B cell (primary cell): ENCODE data around the gene NAT14. TPM values are rescaled to one million over a fixed set of nuclear protein-coding genes. Genes with fewer than 3 reads are reported as not detected.

Experiments
- ATAC-seq: fragments of 200-7000 bp; cut with Tn5 transposase; one replicate; pipeline ENCODE4 v1.10.0; 2021; ENCODE audit warnings: low read depth, mild to moderate bottlenecking, moderate number of reproducible peaks, moderate library complexity
- CTCF ChIA-PET: fragments of 350-600 bp; sonication (Branson Sonifier 250); formaldehyde crosslinking; loops from one replicate; lab custom pipeline; 2021; ENCODE audit warnings: antibody characterized with exemption, inconsistent platforms; lab: Charles Lee
- POLR2A ChIA-PET: fragments of 350-600 bp; sonication (Branson Sonifier 250); formaldehyde crosslinking; loops from one replicate; lab custom pipeline; 2021; ENCODE audit warnings: antibody characterized with exemption; lab: Charles Lee
- DNase-seq: peaks from one replicate; pipeline ENCODE4 v3.0.0; 2013
- H2AFZ ChIP-seq: 2 replicates; pipeline ENCODE4 v1.6.1; 2012; ENCODE audit warnings: mild to moderate bottlenecking, low read depth, low read length; ENCODE audit not compliant: insufficient read depth, poor library complexity, severe bottlenecking
- H3K27ac ChIP-seq, 2 donors: 1 replicate in 1 of 2; 2 replicates in 1 of 2; pipeline ENCODE4 v1.5.1; 2012 to 2013; ENCODE audit warnings: low read length in 2 of 2, mild to moderate bottlenecking in 2 of 2, moderate library complexity in 1 of 2
- H3K27me3 ChIP-seq, 4 experiments: fragments of 200-600 bp in 1 of 4; sonication (generic) in 1 of 4; replicated peaks in 1 of 4; 1 replicate in 2 of 4; 2 replicates in 2 of 4; pipeline versions ENCODE4 v1.6.1 to v1.7.0; 2013 to 2016; ENCODE audit warnings: low read length in 3 of 4, mild to moderate bottlenecking in 2 of 4, mixed read lengths in 1 of 4, moderate library complexity in 1 of 4; ENCODE audit not compliant: insufficient read depth in 4 of 4, control insufficient read depth in 3 of 4; ENCODE audit errors: control extremely low read depth in 1 of 4
- H3K36me3 ChIP-seq, 2 experiments: replicated peaks in 1 of 2; 1 replicate in 1 of 2; 2 replicates in 1 of 2; pipeline versions ENCODE4 v1.6.1 to v1.7.1; 2013; ENCODE audit warnings: low read length in 1 of 2; ENCODE audit not compliant: insufficient read depth in 2 of 2, control insufficient read depth in 1 of 2; ENCODE audit errors: control extremely low read depth in 1 of 2, extremely low read depth in 1 of 2
- H3K4me1 ChIP-seq, 2 donors: fragments of 200-600 bp in 1 of 2; sonication (generic) in 1 of 2; 1 replicate in 1 of 2; 2 replicates in 1 of 2; pipeline versions ENCODE4 v1.5.1 to v1.6.1; 2013 to 2017; ENCODE audit warnings: low read length in 2 of 2; ENCODE audit not compliant: control insufficient read depth in 2 of 2, insufficient read depth in 2 of 2
- H3K4me2 ChIP-seq: replicated peaks from 2 replicates; pipeline ENCODE3; 2012; ENCODE audit warnings: mild to moderate bottlenecking, low read depth, low read length; ENCODE audit not compliant: poor library complexity, severe bottlenecking
- H3K4me3 ChIP-seq, 5 experiments: fragments of 200-600 bp in 1 of 5; sonication (generic) in 1 of 5; 1 replicate in 3 of 5; 2 replicates in 2 of 5; pipeline versions ENCODE4 v1.5.1 to v1.7.0; 2011 to 2016; ENCODE audit warnings: low read length in 4 of 5, mild to moderate bottlenecking in 4 of 5, low read depth in 2 of 5, control low read depth in 1 of 5, moderate library complexity in 1 of 5; ENCODE audit not compliant: insufficient read depth in 1 of 5; ENCODE audit errors: control extremely low read depth in 1 of 5, extremely low read depth in 1 of 5
- H3K79me2 ChIP-seq: fragments of 200-600 bp; sonication (generic); one replicate; pipeline ENCODE4 v1.6.0; 2016; ENCODE audit warnings: low read length; ENCODE audit not compliant: control insufficient read depth, insufficient read depth
- H3K9ac ChIP-seq: fragments of 200-600 bp; sonication (generic); 2 replicates; pipeline ENCODE4 v1.6.1; 2017; ENCODE audit warnings: mild to moderate bottlenecking, low read length, moderate library complexity
- H3K9me3 ChIP-seq, 3 donors: one replicate each; pipeline versions ENCODE4 v1.6.1 to v1.7.1; 2013; ENCODE audit warnings: low read length in 2 of 3; ENCODE audit not compliant: control insufficient read depth in 2 of 3, insufficient read depth in 1 of 3; ENCODE audit errors: control extremely low read depth in 1 of 3
- H4K20me1 ChIP-seq: 2 replicates; pipeline ENCODE4 v1.6.0; 2012; ENCODE audit warnings: mild to moderate bottlenecking, low read length; ENCODE audit not compliant: insufficient read depth, control insufficient read depth, poor library complexity, severe bottlenecking
- H3K27ac Mint-ChIP-seq: one replicate; pipeline ENCODE4 v1.8.0; 2021; ENCODE audit warnings: mixed read lengths
- H3K27me3 Mint-ChIP-seq: one replicate; pipeline ENCODE4 v1.8.0; 2021; ENCODE audit warnings: mixed read lengths
- H3K4me1 Mint-ChIP-seq: one replicate; pipeline ENCODE4 v1.8.0; 2021; ENCODE audit warnings: mixed read lengths
- H3K4me3 Mint-ChIP-seq: one replicate; pipeline ENCODE4 v1.8.0; 2021; ENCODE audit warnings: mixed read lengths
- H3K9me3 Mint-ChIP-seq: one replicate; pipeline ENCODE4 v1.8.0; 2022; ENCODE audit warnings: mixed read lengths; ENCODE audit not compliant: insufficient read depth
- EZH2 ChIP-seq: IDR thresholded peaks from 2 replicates; pipeline ENCODE4 v1.6.1; 2012; ENCODE audit warnings: borderline replicate concordance, low read depth, mild to moderate bottlenecking, moderate library complexity, low read length; ENCODE audit not compliant: insufficient read depth, poor library complexity, severe bottlenecking
- WGBS: methylation state at CpG from one replicate; pipeline ENCODE4 v1.1.5; 2013; ENCODE audit warnings: missing lambda C conversion rate; ENCODE audit not compliant: insufficient coverage; 5-methylcytosine and 5-hydroxymethylcytosine counted together
- intact Hi-C: fragments of 100-400 bp; cut with micrococcal nuclease; formaldehyde crosslinking; loops from one replicate; pipeline ENCODE4 v1.10.0; 2022
- polyA plus RNA-seq: library from polyadenylated mRNA; depleted of rRNA; stranded (reverse); fragments of >200 nt; gene quantifications from 2 replicates; pipeline ENCODE4 v1.2.3, GENCODE V29; 2012
- total RNA-seq, 2 donors: library from RNA; stranded (reverse); fragments of 120-200 nt in 1 of 2; gene quantifications; 1 replicate in 1 of 2; 2 replicates in 1 of 2; pipeline versions ENCODE4 v1.2.3 to v1.2.4, GENCODE V29; 2013 to 2022
- TF ChIP-seq, protein P1 (sequence below): fragments of 200-600 bp; IDR thresholded peaks from one replicate; pipeline ENCODE4 v1.8.0; 2022; ENCODE audit warnings: antibody characterized with exemption, mild to moderate bottlenecking

The NAT14 gene
- total and polyA plus RNA-seq, 2 donors (not counting 1 experiment from before 2014, with no cell fraction given): 10.7 to 15.1 TPM

DNA sequence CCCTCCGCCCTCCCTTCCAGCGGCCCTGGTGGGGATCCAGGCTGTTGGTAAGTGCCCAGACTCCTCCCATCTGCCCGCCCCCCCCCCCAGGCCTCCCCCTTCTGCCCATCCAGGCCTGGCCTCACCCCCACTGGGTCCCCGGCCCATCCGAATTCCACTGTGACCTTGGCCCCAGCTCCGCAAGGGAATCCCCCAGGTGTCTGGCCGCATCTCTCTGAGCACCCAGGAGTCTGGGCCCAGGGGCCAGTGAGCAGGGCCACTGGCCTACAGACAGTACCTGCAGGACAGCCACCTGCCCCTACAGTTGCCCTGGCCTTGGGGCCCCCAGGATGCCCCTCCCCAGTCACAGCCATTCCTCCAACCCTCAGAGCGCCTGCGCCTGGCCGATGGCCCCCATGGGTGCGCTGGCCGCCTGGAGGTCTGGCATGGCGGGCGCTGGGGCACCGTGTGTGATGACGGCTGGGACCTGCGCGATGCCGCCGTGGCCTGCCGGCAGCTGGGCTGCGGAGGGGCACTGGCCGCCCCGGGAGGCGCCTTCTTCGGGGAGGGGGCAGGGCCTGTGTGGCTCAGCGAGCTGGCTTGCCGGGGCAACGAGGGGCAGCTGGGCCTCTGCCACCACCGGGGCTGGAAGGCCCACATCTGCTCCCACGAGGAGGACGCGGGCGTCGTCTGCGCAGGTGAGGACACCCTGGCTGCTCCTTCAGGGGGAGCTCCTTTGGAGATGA, 4.2 kb downstream of the NAT14 start:
- H3K36me3 ChIP-seq: no peaks in the 10 kb centered on the region
- POLR2A ChIA-PET: interaction anchor here (0.6 kb wide), 2 partner anchors 12 to 161 kb away, joined by 8 to 11 read pairs; no protein-coding TSS in a partner anchor
- no peak overlapping the region for H3K4me3 ChIP-seq
- TF ChIP-seq EZH2: no peak
- TF ChIP-seq, protein P1, sequence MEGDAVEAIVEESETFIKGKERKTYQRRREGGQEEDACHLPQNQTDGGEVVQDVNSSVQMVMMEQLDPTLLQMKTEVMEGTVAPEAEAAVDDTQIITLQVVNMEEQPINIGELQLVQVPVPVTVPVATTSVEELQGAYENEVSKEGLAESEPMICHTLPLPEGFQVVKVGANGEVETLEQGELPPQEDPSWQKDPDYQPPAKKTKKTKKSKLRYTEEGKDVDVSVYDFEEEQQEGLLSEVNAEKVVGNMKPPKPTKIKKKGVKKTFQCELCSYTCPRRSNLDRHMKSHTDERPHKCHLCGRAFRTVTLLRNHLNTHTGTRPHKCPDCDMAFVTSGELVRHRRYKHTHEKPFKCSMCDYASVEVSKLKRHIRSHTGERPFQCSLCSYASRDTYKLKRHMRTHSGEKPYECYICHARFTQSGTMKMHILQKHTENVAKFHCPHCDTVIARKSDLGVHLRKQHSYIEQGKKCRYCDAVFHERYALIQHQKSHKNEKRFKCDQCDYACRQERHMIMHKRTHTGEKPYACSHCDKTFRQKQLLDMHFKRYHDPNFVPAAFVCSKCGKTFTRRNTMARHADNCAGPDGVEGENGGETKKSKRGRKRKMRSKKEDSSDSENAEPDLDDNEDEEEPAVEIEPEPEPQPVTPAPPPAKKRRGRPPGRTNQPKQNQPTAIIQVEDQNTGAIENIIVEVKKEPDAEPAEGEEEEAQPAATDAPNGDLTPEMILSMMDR: no peak
- H3K4me2 ChIP-seq: no peak overlapping the region
- H3K4me1 Mint-ChIP-seq: peaks cover 11% of the 10 kb centered on the region
- WGBS: 72% methylated on average over 35 of the region's 36 CpGs
- H3K27ac ChIP-seq: no peak overlapping the region
- ATAC-seq (no peak), DNase-seq (no peak)
- no peak overlapping the region for H3K9ac ChIP-seq
- CTCF ChIA-PET: no interaction called here
- intact Hi-C loops: no loop called here
- H3K27ac Mint-ChIP-seq: no peak overlapping the region
- H2AFZ ChIP-seq: no peak overlapping the region
- H3K4me1 ChIP-seq: peaks cover 5 to 14% of the 10 kb centered on the region in 2 donors
- H3K9me3 ChIP-seq: no peaks in the 10 kb centered on the region
- peaks cover 8% of the 10 kb centered on the region for H3K27me3 Mint-ChIP-seq
- H3K79me2 ChIP-seq: no peaks in the 10 kb centered on the region
- H4K20me1 ChIP-seq: peaks cover 6% of the 10 kb centered on the region
- no peak overlapping the region for H3K4me3 Mint-ChIP-seq
- H3K9me3 Mint-ChIP-seq: no peaks in the 10 kb centered on the region
- H3K27me3 ChIP-seq: peaks cover 0 to 34% (median 2%) of the 10 kb centered on the region in 4 experiments

DNA sequence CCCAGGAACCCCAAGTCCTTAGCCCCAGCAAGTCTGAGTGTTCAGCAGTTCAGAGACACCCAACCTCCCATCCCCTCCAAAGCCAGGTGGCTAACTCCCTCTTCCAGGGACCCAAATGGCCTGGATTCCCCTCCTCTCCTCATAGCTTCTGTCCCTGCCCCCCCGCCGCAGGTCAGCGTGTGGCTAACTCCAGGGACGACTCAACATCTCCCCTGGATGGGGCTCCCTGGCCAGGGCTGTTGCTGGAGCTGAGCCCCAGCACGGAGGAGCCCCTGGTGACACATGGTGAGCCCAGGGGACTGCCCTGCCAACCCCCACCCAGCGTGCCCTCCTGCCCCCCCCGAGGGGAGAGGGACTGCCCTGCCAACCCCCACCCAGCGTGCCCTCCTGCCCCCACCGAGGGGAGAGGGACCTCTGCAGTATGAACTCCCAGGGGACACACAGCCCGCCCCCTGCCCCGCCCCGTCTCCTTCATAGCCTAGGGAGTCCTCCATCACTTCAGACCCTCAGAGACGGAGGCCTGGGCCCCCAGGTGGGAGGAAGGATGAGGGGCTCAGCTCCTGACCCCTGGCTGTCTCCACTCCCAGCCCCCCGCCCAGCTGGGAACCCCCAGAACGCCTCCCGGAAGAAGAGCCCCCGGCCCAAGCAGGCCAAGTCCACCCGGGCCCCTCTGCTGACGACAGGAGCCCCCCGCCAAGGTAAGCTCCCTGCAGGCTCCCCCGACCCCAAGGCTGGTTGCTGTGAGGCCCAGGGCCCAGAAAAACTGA, 4.9 kb downstream of the NAT14 start:
- DNase-seq: no peak
- Mint-ChIP-seq H3K9me3 (no peaks in the 10 kb centered on the region), H3K27ac (no peak overlapping the region), H3K27me3 (peaks cover 8% of the 10 kb centered on the region), H3K4me3 (no peak overlapping the region), H3K4me1 (peaks cover 7% of the 10 kb centered on the region)
- ChIA-PET POLR2A (no interaction called here), CTCF (no interaction called here)
- 78% methylated on average over 12 of the region's 21 CpGs for WGBS
- no peak overlapping the region for H2AFZ ChIP-seq
- H3K4me2 ChIP-seq: no peak overlapping the region
- H3K9ac ChIP-seq: no peak overlapping the region
- peaks cover 0 to 8% of the 10 kb centered on the region in 2 donors for H3K4me1 ChIP-seq
- H3K27me3 ChIP-seq: peaks cover 0 to 35% (median 2%) of the 10 kb centered on the region in 4 experiments
- H3K9me3 ChIP-seq: no peaks in the 10 kb centered on the region
- ATAC-seq: no peak
- TF ChIP-seq, protein P1: no peak
- TF ChIP-seq EZH2: no peak
- H3K79me2 ChIP-seq: no peaks in the 10 kb centered on the region
- H3K4me3 ChIP-seq: no peak overlapping the region
- intact Hi-C loops: no loop called here
- no peaks in the 10 kb centered on the region for H3K36me3 ChIP-seq
- H3K27ac ChIP-seq: no peak overlapping the region
- H4K20me1 ChIP-seq: no peaks in the 10 kb centered on the region
